HL-60 (cell line): Measurements from ENCODE around the gene WDR1.

Experiments used
- DNase-seq, 2 experiments: peaks; one replicate each; pipeline ENCODE4 v3.0.0-alpha.2; 2010 to 2020; ENCODE audit warnings: low read depth in 1 of 2, low spot score in 1 of 2
- H3K27ac ChIP-seq: fragments of 250-450 bp; sonication (Bioruptor Pico); replicated peaks from 2 replicates; pipeline ENCODE4 v1.5.1; 2020; ENCODE audit warnings: mild to moderate bottlenecking, moderate library complexity
- H3K27me3 ChIP-seq: fragments of 250-450 bp; sonication (Bioruptor Pico); 2 replicates; pipeline ENCODE4 v1.5.1; 2021; ENCODE audit warnings: mild to moderate bottlenecking, moderate library complexity; ENCODE audit not compliant: insufficient read depth, poor library complexity, severe bottlenecking
- H3K4me3 ChIP-seq: replicated peaks from 2 replicates; pipeline ENCODE4 v1.5.1; 2011; ENCODE audit warnings: mild to moderate bottlenecking, control low read depth, low read length; ENCODE audit not compliant: insufficient read depth
- GABPA ChIP-seq: IDR thresholded peaks from 2 replicates; pipeline ENCODE4 v1.6.1; 2012; ENCODE audit warnings: low read depth
- POLR2AphosphoS5 ChIP-seq: IDR thresholded peaks from 2 replicates; pipeline ENCODE4 v1.6.1; 2012; ENCODE audit warnings: low read depth
- SPI1 ChIP-seq: IDR thresholded peaks from 2 replicates; pipeline ENCODE4 v1.6.1; 2012; ENCODE audit warnings: low read depth, mild to moderate bottlenecking, borderline replicate concordance
- TF ChIP-seq, protein P1 (sequence below): IDR thresholded peaks from one replicate; pipeline ENCODE4 v1.5.1; 2011; ENCODE audit warnings: low read length, control low read depth, inconsistent platforms; ENCODE audit not compliant: insufficient read depth
- TF ChIP-seq, protein P2 (sequence below): IDR thresholded peaks from 2 replicates; pipeline ENCODE4 v1.6.1; 2012; ENCODE audit warnings: low read depth; ENCODE audit not compliant: insufficient replicate concordance

The WDR1 gene

DNA sequence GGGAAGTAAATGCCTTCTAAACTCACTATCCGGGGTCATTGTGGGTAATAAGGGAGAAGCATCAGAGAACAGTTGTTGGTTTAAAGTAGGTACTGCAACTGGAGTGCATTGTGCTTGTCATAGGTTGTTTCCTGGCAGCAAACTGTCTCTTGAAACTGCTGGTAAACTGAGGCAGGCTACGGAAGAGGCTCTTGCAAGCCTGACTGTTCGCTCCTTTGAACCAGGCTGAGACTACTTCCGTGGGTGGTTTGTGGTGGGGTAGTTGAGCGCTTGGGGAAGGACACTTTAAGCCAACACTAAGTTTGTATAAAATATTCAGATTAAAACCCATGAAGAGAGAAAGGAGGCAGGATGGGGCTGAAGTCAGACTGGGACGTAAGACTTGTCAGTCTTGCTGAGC lies 45.2 kb upstream of the WDR1 start:
- no peak for DNase-seq
- TF ChIP-seq SPI1 (no peak), POLR2AphosphoS5 (no peak), GABPA (no peak)
- TF ChIP-seq, protein P1, sequence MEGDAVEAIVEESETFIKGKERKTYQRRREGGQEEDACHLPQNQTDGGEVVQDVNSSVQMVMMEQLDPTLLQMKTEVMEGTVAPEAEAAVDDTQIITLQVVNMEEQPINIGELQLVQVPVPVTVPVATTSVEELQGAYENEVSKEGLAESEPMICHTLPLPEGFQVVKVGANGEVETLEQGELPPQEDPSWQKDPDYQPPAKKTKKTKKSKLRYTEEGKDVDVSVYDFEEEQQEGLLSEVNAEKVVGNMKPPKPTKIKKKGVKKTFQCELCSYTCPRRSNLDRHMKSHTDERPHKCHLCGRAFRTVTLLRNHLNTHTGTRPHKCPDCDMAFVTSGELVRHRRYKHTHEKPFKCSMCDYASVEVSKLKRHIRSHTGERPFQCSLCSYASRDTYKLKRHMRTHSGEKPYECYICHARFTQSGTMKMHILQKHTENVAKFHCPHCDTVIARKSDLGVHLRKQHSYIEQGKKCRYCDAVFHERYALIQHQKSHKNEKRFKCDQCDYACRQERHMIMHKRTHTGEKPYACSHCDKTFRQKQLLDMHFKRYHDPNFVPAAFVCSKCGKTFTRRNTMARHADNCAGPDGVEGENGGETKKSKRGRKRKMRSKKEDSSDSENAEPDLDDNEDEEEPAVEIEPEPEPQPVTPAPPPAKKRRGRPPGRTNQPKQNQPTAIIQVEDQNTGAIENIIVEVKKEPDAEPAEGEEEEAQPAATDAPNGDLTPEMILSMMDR, result no peak
- TF ChIP-seq, protein P2, sequence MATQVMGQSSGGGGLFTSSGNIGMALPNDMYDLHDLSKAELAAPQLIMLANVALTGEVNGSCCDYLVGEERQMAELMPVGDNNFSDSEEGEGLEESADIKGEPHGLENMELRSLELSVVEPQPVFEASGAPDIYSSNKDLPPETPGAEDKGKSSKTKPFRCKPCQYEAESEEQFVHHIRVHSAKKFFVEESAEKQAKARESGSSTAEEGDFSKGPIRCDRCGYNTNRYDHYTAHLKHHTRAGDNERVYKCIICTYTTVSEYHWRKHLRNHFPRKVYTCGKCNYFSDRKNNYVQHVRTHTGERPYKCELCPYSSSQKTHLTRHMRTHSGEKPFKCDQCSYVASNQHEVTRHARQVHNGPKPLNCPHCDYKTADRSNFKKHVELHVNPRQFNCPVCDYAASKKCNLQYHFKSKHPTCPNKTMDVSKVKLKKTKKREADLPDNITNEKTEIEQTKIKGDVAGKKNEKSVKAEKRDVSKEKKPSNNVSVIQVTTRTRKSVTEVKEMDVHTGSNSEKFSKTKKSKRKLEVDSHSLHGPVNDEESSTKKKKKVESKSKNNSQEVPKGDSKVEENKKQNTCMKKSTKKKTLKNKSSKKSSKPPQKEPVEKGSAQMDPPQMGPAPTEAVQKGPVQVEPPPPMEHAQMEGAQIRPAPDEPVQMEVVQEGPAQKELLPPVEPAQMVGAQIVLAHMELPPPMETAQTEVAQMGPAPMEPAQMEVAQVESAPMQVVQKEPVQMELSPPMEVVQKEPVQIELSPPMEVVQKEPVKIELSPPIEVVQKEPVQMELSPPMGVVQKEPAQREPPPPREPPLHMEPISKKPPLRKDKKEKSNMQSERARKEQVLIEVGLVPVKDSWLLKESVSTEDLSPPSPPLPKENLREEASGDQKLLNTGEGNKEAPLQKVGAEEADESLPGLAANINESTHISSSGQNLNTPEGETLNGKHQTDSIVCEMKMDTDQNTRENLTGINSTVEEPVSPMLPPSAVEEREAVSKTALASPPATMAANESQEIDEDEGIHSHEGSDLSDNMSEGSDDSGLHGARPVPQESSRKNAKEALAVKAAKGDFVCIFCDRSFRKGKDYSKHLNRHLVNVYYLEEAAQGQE, result no peak
- H3K4me3 ChIP-seq, result no peak overlapping the region
- H3K27me3 ChIP-seq, result no peaks in the 10 kb centered on the region
- no peak overlapping the region for H3K27ac ChIP-seq

DNA sequence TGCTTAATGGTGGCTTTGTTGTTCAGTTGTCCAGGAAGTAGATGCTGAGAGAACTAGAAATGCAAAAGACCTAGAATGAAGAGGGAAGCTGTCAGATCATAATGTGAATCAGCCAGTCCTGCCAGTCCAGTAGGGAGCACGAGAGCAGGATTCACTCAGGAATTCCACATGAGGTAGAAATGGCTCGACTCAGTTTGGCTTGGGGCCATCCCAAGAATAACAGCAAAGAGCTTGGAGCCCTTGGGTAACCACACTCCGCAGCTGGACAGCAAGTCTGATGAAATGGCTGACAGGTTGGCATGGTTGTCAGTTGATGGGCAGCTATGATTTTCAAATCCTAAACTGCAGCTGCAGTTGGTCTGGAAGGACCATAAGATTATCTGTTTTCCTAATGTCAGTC lies 44.5 kb upstream of the WDR1 start:
- Histone ChIP-seq H3K27me3 (no peaks in the 10 kb centered on the region), H3K27ac (no peak overlapping the region), H3K4me3 (no peak overlapping the region)
- DNase-seq, result no peak
- TF ChIP-seq SPI1, result no peak
- TF ChIP-seq, protein P1, result no peak
- no peak for TF ChIP-seq POLR2AphosphoS5
- TF ChIP-seq GABPA, result no peak
- TF ChIP-seq, protein P2, result no peak

DNA sequence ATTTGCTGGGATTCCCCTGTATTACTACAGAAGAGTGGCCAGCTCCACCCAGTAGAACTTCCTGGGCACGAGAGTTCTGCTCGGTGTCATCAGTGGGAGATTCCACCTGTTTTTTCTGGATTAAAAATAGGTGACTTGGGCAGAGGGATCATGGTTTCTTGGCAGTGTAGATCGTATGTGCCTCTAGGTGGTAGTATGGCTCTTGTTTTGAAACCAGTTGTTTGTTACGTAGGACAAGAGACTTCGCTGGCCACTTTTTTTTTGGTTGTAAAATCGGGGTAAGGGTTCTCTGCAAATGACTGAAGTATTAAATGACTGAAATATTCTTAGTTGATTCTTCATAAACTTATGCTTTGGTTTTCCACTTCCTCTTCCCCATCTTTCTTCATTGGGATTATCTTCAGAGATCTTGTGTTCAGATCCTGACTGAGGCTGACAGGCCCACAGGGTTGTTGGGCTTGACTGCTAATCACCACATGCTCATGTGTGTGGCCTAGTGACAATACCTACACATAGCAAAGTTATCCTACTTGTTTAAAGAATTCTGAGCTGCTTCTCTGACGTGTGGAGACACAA lies 43.8 kb upstream of the WDR1 start:
- no peak overlapping the region for H3K4me3 ChIP-seq
- TF ChIP-seq POLR2AphosphoS5, result no peak
- no peak for TF ChIP-seq SPI1
- TF ChIP-seq, protein P1, result no peak
- no peak for TF ChIP-seq GABPA
- TF ChIP-seq, protein P2, result no peak
- H3K27ac ChIP-seq, result no peak overlapping the region
- no peaks in the 10 kb centered on the region for H3K27me3 ChIP-seq
- DNase-seq, result no peak
